NCI-H146 treated with DMSO at 0.1 percent for 48 hours (cell line): ENCODE results near the gene TEX26.

Source experiments
- DNase-seq: peaks from one replicate; lab custom pipeline; 2025; ENCODE audit not compliant: unreplicated experiment; lab: John Stamatoyannopoulos, UW

Gene TEX26

GRCh38 chr13:31011193-31011860, 78.9 kb downstream of the TEX26 start:
- no peak for DNase-seq

DNA sequence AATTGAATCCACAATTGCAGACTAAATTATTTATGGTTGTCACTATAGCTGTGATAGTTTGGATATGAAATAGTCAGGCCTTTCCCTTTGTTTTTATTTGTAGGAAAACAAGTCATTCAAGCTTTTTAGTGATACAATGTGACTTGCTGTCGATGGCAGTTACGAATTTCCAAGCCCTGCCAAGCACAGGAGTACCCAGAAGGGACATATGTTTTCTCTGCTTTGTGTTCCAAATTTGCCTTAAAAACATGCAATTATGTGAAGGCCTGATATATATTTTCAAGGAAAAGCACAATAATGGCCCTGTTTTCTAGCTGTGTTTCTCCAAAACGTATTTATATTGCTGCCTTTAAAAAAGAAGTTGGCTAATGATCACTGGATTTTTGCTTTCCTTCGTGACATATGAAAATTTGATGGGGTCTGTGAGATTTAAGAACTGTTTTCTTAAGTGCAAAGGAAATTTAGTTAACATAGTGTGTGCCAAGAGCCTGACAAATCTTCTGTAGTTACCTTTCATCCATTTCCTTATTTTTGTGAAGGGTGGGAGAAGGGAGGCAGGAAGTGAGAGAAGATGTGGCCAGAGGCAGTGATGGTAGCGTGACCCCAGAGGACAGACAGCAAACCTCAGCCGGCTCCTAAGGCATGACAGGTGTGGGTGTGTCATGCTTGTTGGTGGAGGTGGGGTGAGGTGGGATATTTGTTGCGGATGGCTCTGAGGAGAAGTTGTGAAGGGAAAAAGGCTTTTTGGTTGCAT, 79.6 kb downstream of the TEX26 start:
- no peak for DNase-seq

- no peak for DNase-seq
These were observed 80.2 kb downstream of the TEX26 start for GRCh38 chr13:31012655-31013024.

DNA sequence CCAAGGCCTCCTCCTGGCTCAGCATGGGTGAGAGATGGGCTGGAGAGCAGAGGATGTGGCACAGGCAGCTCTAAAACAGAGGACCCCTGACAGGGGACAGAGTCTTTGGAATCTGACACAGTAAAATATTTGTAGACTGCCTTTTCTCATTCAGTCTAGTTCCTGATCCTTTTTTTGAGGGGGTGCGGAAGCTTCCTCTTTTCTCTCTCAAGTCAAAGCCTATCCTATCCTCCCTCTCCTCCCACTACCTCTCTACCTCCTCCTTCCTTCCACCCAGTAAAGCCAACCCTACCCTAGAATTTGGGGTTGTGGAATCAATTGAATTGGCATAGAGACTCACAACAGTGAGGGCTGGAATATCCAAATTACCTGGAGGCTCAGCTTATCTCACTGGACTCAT, 82.0 kb downstream of the TEX26 start:
- DNase-seq: no peak

DNA sequence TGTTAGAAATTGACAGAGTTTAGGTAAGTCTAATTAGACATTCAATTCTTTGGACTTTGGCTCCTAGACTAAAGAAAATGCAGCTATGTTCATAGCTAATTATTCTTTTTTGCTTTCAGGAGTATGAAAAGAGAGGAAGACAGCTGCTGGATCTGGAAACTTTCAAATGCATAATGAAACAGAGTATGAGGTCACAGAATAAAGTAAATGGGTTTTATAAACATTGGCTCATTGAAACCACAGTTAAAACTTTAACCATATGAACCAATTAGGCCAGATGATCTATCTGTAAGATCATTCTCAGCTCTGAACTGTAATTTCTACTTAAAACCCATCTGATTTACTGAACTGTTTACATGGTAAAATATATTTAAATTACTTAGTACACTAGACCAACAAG, 82.7 kb downstream of the TEX26 start:
- no peak for DNase-seq

GRCh38 chr13:31016342-31017325, 84.2 kb downstream of the TEX26 start:
- DNase-seq: no peak

- DNase-seq: no peak
These were observed 86.1 kb downstream of the TEX26 start for GRCh38 chr13:31018511-31018910.

- DNase-seq: no peak
These were observed 88.5 kb downstream of the TEX26 start for GRCh38 chr13:31020996-31021395.

DNA sequence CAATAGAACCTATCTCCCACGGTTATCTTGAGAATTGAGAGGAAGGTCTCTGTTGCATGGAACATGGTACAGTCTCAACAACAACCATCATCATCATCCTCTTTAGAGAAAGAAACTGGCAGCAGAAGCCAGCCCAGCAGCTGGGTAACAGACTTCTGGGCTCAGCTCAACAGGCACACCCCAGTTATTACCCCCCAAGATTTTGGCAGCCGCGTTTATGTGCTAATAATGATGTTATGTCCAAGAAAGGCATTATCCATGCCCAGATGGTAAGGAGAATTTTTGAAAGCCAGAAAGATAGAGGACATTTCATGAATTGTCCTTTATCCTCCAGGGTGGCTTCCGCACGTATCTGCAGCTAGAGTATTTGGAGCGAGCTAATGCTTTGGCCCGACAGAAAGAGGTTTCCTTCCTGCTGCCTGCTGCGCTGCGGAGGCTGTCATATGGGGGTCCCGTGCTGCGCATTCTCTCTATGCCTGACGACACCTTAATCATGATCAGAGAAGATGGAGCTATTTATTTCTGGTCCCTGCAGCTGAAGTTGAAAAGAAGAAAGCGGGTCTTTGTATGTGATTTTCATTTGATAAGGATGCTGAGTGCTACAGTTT, 89.9 kb downstream of the TEX26 start:
- DNase-seq: no peak

DNA sequence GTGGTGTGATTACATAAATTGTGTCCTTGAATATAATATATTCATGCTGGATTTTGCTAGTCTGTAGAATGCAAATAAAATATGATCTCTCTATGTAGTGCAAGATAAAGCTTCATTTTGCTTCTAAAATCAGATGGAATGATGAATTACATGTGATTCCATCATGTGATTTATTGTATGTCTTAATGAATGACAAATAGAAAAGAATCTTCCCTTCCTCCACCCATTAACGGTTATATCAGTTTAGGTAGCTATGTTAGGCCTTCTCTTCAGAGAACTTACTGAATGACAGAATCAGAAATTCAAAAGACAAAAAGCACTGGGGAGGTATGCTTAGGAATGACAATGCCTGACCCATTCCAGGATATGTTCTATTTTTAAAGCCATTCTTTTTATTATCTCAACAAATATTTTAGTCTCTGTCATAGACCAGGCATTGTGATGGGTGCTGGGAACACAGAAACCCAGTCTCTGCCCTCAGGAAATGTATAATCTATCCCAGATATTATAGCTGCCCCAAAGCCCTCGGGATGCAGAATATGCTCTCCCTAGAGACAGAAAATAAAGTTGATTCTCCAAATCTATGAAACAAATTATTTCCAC, 90.6 kb downstream of the TEX26 start:
- no peak for DNase-seq
